GM19035 (cell line): Measurements from ENCODE around the gene CDA.

ENCODE experiments used
- ATAC-seq: cut with Tn5 transposase; IDR thresholded peaks from one replicate; pipeline ENCODE4 v1.9.1; 2021; ENCODE audit not compliant: unreplicated experiment

Gene CDA

DNA sequence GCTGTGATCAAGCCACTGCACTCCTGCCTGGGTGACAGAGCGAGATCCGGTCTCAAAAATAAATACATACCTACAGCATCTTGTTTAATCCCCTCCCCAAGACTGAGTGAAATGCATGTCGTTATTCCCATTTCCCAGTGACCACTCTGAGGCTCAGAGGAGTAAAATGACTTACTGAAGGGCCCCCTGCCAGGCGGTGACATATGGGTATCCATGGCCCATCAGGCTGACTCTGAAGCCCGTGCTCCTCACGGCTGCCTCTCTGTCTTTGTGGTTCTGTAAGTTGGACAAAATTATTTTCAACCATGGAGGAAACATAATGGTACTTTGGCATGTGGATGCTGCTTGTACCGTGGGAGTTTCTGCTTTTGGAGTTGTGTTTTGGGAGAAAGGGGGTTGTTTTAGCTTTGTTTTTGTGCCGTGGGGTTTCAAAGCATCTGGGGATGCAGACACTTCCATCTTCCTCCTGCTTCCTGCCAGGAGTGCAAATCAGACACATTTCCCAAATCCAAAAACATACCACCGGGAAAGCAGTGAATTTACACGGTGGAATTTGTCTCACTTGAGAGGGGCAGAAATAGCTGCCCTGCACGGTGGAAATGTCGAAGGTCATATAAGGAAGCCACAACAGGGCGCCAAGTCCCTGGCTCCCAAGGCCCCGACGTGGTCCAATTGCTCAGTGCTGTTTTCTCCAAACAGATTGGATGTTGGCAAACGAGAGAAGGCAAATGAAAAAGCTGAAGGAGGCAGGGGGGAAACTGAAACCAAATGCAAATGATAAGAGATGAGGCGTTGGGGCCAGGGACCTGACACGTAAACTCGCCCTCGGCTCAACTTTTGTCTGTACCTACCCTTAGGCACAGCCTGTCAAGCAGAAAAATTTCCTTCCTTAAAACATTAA, 27.3 kb downstream of the CDA start:
- ATAC-seq: no peak

- no peak for ATAC-seq
These were observed 28.1 kb downstream of the CDA start for GRCh38 chr1:20616847-20617487.

GRCh38 chr1:20618550-20618949, 29.7 kb downstream of the CDA start:
- no peak for ATAC-seq

DNA sequence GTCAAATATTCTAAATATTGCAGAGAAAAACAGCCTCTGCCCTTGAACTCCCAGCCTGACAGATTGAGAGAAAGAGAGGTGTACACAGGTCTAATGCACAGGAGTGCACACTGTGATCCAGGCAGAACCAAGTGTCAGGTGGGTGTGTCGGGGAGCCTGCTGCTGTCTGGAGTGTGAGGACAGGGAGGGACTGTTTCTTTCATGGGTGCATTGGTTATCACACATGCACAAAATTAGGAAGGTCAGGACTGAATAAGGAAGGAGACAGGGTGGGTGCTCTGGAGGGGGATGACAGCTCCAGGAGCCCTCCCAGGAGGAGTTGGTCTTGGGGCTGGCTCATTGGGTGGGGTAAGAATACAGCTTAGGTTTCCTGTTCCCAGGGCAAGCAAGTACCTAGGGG, 31.1 kb downstream of the CDA start:
- ATAC-seq: no peak

DNA sequence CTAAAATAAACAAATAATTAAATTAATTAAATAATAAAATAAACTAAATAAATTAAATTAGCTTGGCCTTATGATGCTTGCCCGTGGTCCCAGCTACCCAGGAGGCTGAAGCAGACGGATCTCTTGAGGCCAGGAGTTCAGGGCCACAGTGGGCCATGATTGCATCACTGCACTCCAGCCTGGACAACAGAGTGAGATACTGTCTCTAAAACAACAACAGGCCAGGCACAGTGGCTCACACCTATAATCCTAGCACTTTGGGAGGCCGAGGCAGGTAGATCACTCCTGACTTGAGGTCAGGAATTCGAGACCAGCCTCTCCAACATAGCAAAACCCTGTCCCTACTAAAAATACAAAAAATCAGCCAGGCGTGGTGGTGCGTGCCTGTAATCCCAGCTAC, 32.1 kb downstream of the CDA start:
- no peak for ATAC-seq

- ATAC-seq: no peak
These were observed 35.8 kb downstream of the CDA start for GRCh38 chr1:20624709-20625108.

DNA sequence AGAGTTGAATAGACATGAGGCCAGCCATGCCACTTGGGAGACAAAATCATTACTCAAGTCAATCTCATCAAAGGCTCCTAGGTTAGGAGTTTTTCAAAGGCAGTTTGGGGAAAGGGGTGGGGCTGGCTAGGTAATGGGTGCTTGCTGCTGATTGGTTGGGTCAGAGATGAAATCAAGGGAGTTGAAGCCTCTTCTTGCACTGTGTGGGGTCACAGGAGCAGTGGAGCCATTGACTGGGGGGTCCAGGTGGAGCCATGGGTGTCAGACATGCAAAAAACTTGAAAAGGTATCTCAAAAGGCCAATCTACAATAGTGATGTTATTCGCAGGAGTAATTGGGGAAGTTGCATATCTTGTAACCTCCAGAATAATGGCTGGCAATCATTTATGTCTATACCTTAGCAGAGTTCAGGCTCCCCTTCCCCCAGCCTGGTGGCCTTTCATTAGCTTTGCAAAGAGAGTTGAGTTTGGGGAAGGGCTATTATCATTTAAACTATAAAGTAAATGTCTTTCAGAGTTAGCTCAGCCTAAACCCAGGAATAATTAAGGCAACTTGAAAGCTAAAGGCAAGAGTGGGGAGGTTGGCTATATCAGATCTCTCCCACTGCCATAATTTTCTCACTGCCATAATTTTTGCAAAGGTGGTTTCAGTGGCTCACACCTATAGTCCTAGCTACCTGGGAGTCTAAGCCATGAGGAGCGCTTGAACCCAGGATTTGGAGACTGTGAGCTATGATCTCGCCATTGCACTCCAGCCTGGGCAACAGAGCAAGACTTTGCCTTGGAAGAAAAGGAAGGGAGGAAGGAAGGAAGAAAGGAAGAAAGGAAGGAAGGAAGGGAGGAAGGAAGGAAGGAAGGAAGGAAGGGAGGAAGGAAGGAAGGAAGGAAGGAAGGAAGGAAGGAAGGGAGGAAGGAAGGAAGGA, 36.5 kb downstream of the CDA start:
- ATAC-seq: no peak

DNA sequence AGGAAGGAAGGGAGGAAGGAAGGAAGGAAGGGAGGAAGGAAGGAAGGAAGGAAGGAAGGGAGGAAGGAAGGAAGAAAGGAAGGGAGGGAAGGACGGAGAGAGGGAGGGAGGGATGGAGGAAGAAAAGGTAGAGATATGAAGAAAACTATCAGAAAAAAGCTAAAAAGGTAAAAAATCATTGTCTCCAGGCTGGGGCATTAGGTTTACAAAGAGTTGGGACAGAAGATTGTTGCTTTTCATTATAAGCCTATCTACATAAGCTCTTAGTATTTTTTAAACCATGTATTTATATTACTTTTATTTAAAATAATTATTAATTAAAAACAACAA, 37.2 kb downstream of the CDA start:
- no peak for ATAC-seq

DNA sequence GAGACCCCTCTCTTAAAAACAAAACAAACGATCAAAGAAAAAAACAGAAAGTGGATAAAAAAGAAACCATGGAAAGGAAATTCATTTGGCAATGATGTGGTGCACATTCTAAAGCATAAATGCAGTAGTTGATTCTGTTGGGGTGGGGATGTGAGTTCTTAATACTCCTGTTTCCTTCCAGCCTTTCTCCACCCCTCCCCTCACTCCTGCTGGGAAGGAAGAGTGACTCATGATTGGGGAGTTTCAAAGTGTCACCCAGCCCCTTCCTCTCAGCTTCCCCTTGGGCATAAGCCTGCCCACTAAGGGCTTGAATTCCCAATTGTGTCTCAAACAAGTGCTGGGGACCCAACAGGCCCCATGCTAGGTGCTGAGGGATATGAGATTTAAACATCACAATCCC, 37.6 kb downstream of the CDA start:
- no peak for ATAC-seq

GRCh38 chr1:20630729-20631128, 41.8 kb downstream of the CDA start:
- no peak for ATAC-seq

DNA sequence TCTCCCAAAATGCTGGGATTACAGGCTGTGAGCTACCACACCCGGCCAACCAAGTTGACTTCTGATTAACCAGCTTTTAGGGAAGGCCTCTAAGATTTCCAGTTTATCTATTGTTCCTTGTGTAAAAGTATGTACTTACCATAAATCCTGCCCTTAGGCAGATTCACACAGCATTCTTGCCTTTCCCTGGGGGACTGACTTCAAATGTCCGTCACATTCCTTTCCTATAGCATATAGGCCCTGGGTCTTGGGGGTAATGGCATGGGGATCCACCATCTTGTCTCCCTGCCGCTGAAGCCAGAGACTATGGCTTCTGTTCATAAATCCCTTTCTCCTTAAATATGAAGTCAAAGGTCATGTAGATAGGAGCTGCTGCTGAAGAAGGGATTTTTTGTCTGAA, 43.5 kb downstream of the CDA start:
- no peak for ATAC-seq

- peak; percentile 64 for ATAC-seq
These were observed 44.5 kb downstream of the CDA start, which contains the start of gene PINK1 for GRCh38 chr1:20633190-20634064. TSS of gene PINK1 (plus strand) at chr1:20633458. CDS start at chr1:20633549, 91 bp downstream.

DNA sequence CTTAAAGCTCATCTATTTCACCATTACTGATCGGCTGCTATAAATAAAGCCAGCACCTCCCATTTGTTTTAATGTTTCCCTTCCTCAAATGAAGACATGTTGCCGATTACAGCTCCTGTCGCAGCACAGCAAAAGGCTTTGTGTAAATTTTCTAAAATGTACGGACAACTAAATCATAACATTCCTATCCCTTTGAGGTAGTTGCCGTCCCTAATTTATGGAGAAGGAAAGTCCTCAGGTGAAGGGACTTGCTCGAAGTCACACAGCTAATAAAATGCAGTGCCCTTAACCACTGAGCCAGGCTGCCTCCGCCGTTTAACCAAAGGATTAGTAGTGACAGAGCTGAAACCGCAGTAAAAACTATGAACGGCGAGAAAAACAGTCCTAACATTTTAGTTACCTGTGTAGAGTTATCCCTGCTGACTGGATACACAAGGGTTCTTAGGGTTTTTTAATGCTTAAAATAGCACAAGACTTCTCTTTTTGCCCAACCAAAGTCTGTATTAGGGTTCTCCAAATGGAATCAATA, 45.2 kb downstream of the CDA start:
- no peak for ATAC-seq

GRCh38 chr1:20634594-20635084, 45.7 kb downstream of the CDA start:
- ATAC-seq: no peak

DNA sequence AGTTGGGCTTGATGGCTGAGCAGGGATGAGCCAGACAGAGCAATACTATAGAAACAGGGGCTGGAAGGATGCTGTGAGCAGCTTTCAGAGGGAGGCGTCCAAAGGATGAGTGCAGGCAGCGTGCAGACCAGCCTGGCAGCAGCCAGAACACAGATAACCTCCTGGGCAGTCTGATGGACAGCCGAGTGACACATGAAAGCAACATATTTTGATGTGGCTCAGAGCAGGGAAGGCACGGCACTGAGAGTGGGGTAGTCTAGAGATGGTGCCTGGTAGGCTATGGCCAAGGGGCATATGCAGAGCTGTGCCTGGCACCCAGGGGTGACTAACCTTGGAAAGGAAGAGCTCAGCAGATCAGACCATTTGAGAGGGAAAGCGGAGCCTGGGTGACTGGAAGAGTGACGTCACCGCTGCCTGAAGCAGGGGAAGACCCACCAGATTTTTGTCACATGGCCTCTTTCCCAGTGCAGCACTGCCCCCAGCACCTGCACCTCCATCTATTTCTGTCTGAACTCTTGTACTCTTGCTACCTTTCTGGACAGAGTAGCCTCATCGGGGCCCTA, 48.0 kb downstream of the CDA start:
- no peak for ATAC-seq

- no peak for ATAC-seq
These were observed 51.3 kb downstream of the CDA start for GRCh38 chr1:20640183-20640597.

- no peak for ATAC-seq
These were observed 53.1 kb downstream of the CDA start for GRCh38 chr1:20641975-20642374.

- no peak for ATAC-seq
These were observed 54.2 kb downstream of the CDA start for GRCh38 chr1:20643080-20643479.

DNA sequence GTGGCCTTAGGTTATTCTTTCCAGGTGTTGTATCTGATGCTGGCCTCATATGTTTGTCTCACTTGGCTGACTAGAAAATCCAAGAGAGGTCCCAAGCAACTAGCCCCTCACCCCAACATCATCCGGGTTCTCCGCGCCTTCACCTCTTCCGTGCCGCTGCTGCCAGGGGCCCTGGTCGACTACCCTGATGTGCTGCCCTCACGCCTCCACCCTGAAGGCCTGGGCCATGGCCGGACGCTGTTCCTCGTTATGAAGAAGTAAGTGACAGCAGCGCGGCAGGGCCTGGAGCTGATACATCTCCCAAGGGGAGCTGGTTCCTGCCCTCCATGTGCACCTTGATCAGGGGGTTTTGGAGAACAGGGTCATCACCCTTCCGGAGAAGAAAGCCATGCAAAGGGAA, 55.5 kb downstream of the CDA start:
- no peak for ATAC-seq

- no peak for ATAC-seq
These were observed 56.5 kb downstream of the CDA start for GRCh38 chr1:20645414-20645813.
